ENCODE results near the gene METTL25B. TPM values are rescaled to one million over a fixed set of nuclear protein-coding genes. Genes with fewer than 3 reads are reported as not detected.

Gene METTL25B
- total and polyA plus RNA-seq, 10 of the 15 experiments (the other 5 are each of a cell fraction or from before 2014, with no cell fraction given) = 5.9 to 25.2 (median 13.5) TPM

GRCh38 chr1:156772222-156772621 is 44.0 kb downstream of the METTL25B start:
- no peak for TF ChIP-seq STAT1 (conservative IDR thresholded peaks at IDR 0.05)
- no peak for TF ChIP-seq ZBTB33 (IDR thresholded peaks at IDR 0.05)
- no peak for TF ChIP-seq ZNF274 (IDR thresholded peaks at IDR 0.05; ENCODE audit: insufficient read depth, insufficient read length)
- TF ChIP-seq SIX5 (IDR thresholded peaks at IDR 0.05; ENCODE audit: low read depth, low read length, severe bottlenecking) = no peak
- no peak for TF ChIP-seq NFYA (IDR thresholded peaks at IDR 0.05; ENCODE audit: borderline replicate concordance, low read depth, low read length)
- TF ChIP-seq NFIC (IDR thresholded peaks at IDR 0.05; ENCODE audit: low read depth, low read length) = no peak
- no peak for TF ChIP-seq KLF5 (IDR thresholded peaks at IDR 0.05; ENCODE audit: partially characterized antibody)
- no peak for TF ChIP-seq HDAC6 (IDR thresholded peaks at IDR 0.05; ENCODE audit: unreplicated experiment)
- no peak for TF ChIP-seq KAT2A (conservative IDR thresholded peaks at IDR 0.05; ENCODE audit: control insufficient read depth, low read depth, low read length)
- TF ChIP-seq EGR1 (IDR thresholded peaks at IDR 0.05; ENCODE audit: borderline replicate concordance in 1 of 2, low read depth in 2 of 2, low read length in 2 of 2) = no peak
- no peak for TF ChIP-seq ESRRA (IDR thresholded peaks at IDR 0.05; ENCODE audit: low read length)
- TF ChIP-seq SP1 (IDR thresholded peaks at IDR 0.05; ENCODE audit: low read depth, low read length) = no peak
- Histone ChIP-seq H3K27me3 (replicated peaks in 1 of 2; ENCODE audit: control insufficient read depth in 2 of 2, insufficient read depth in 2 of 2, low read length in 1 of 2) (no peaks in the 10 kb centered on the region), H3K9me3 (replicated peaks; ENCODE audit: control insufficient read depth, insufficient read depth, low read length) (no peaks in the 10 kb centered on the region), H2AFZ (ENCODE audit: control insufficient read depth, low read depth, low read length) (no peak overlapping the region), H3K4me2 (ENCODE audit: control insufficient read depth, insufficient read depth) (peak overlapping the region; percentile 28), H3K4me1 (ENCODE audit: control insufficient read depth, insufficient read depth, low read length) (no peaks in the 10 kb centered on the region), H3K36me3 (ENCODE audit: control insufficient read depth in 2 of 2, insufficient read depth in 2 of 2, low read length in 1 of 2) (peaks cover 0 to 13% of the 10 kb centered on the region in 2 experiments; a peak in 2 of 4 replicates), H3K27ac (ENCODE audit: control insufficient read depth, insufficient read depth) (no peak overlapping the region), H3K4me3 (peak overlapping the region; percentile 42; the same call in 1 of the 2 replicates), H3K9ac (ENCODE audit: control insufficient read depth, insufficient read depth, low read length) (no peak overlapping the region), H4K20me1 (ENCODE audit: control insufficient read depth, insufficient read depth) (no peaks in the 10 kb centered on the region), H3K79me2 (ENCODE audit: control insufficient read depth, insufficient read depth, low read length) (peaks cover 83% of the 10 kb centered on the region)
- in situ Hi-C loops (cut with MboI) (no loop called here), intact Hi-C loops (cut with micrococcal nuclease; ENCODE audit: unreplicated experiment) (no loop called here)
- FAIRE-seq (no peak), ATAC-seq (no peak), DNase-seq (ENCODE audit: low read depth, low spot score) (no peak)
- ChIA-PET CTCF (interaction anchor here (0.9 to 9.6 kb wide), 17 partner anchors 9 to 145 kb away, joined by 3 to 152 read pairs (median 6); partner anchors contain the start of genes INSRR, ISG20L2, METTL25B and NTRK1), POLR2A (interaction anchor here (1.0 to 6.9 kb wide), 3 partner anchors 9 to 232 kb away, joined by 3 to 71 read pairs (median 5); partner anchors contain the start of genes ISG20L2 and METTL25B), SMC1A (ENCODE audit: uncharacterized antibody, unreplicated experiment) (interaction anchor here (0.8 to 11.8 kb wide), 11 partner anchors 13 to 118 kb away, joined by 3 to 108 read pairs (median 4); partner anchors contain the start of genes ISG20L2, METTL25B and MRPL24), RAD21 (ENCODE audit: unreplicated experiment) (interaction anchor here (1.4 to 1.9 kb wide), 2 partner anchors 44 to 46 kb away, joined by 5 to 9 read pairs; partner anchors contain the start of gene METTL25B)
- WGBS (ENCODE audit: insufficient coverage, insufficient replicate concordance, low lambda C conversion rate, missing lambda C conversion rate) = 80% methylated on average over 3 of the region's 3 CpGs
- BruUV-seq (replicated peaks) = no TSS peak

Measured in GM12878 (cell line).